Tibial artery (tissue), 4 donors: ENCODE results near the gene B3GALT6.

ENCODE experiments used
- DNase-seq, 2 donors: peaks; one replicate each; pipeline ENCODE4 v3.0.0-alpha.2; 2019
- H3K27ac ChIP-seq, 2 donors: fragments of 200-600 bp; sonication (generic) in 1 of 2; 1 replicate in 1 of 2; 2 replicates in 1 of 2; pipeline ENCODE4 v1.5.1; 2018 to 2019; ENCODE audit warnings: mild to moderate bottlenecking in 1 of 2
- H3K27me3 ChIP-seq, 2 donors: fragments of 200-600 bp; sonication (generic) in 1 of 2; one replicate each; pipeline versions ENCODE4 v1.5.1 to v1.6.0; 2016 to 2019
- H3K36me3 ChIP-seq, 3 donors: fragments of 200-600 bp; sonication (generic) in 2 of 3; one replicate each; pipeline ENCODE4 v1.5.1; 2016 to 2019; ENCODE audit warnings: mild to moderate bottlenecking in 2 of 3
- H3K4me1 ChIP-seq, 4 donors: fragments of 200-600 bp; sonication (generic) in 2 of 4; 1 replicate in 3 of 4; 2 replicates in 1 of 4; pipeline ENCODE4 v1.5.1; 2016 to 2019
- H3K4me3 ChIP-seq, 2 donors: fragments of 200-600 bp; sonication (generic) in 1 of 2; 1 replicate in 1 of 2; 2 replicates in 1 of 2; pipeline ENCODE4 v1.5.1; 2018 to 2019; ENCODE audit warnings: mild to moderate bottlenecking in 2 of 2
- H3K9me3 ChIP-seq, 3 donors: fragments of 200-600 bp; sonication (generic) in 1 of 3; one replicate each; pipeline ENCODE4 v1.5.1; 2016 to 2019
- CTCF ChIP-seq, 2 experiments: fragments of 200-600 bp in 1 of 2; fragments of 450-650 bp in 1 of 2; IDR thresholded peaks; one replicate each; pipeline ENCODE4 v1.5.1; 2017 to 2019; ENCODE audit warnings: antibody characterized with exemption in 2 of 2, mild to moderate bottlenecking in 1 of 2, moderate library complexity in 1 of 2
- intact Hi-C: fragments of 100-400 bp; cut with DNase I; formaldehyde crosslinking; loops from one replicate; pipeline ENCODE4 v1.15.0; 2023; ENCODE audit warnings: low total_unique reads

Gene B3GALT6

GRCh38 chr1:1196431-1197187 is 35.4 kb upstream of the B3GALT6 start:
- Histone ChIP-seq H3K27me3 (peaks cover 0 to 40% of the 10 kb centered on the region in 2 donors), H3K27ac (no peak overlapping the region), H3K36me3 (no peaks in the 10 kb centered on the region), H3K4me3 (no peak overlapping the region), H3K4me1 (peaks cover 0 to 10% (median 9%) of the 10 kb centered on the region in 4 donors), H3K9me3 (peaks cover 0 to 9% (median 0%) of the 10 kb centered on the region in 3 donors)
- no peak for TF ChIP-seq CTCF (IDR thresholded peaks at IDR 0.05)
- intact Hi-C loops = no loop called here
- DNase-seq = no peak

GRCh38 chr1:1197188-1197500 is 34.9 kb upstream of the B3GALT6 start:
- intact Hi-C loops = no loop called here
- Histone ChIP-seq H3K4me3 (no peak overlapping the region), H3K36me3 (no peaks in the 10 kb centered on the region), H3K27ac (no peak overlapping the region), H3K27me3 (peaks cover 0 to 40% of the 10 kb centered on the region in 2 donors), H3K9me3 (peaks cover 0 to 9% (median 0%) of the 10 kb centered on the region in 3 donors), H3K4me1 (peaks cover 0 to 10% (median 9%) of the 10 kb centered on the region in 4 donors)
- DNase-seq = no peak
- TF ChIP-seq CTCF (IDR thresholded peaks at IDR 0.05) = no peak

- Histone ChIP-seq H3K4me1 (peaks cover 0 to 10% (median 9%) of the 10 kb centered on the region in 4 donors), H3K27ac (no peak overlapping the region), H3K9me3 (peaks cover 0 to 9% (median 0%) of the 10 kb centered on the region in 3 donors), H3K4me3 (no peak overlapping the region), H3K27me3 (peaks cover 0 to 44% of the 10 kb centered on the region in 2 donors), H3K36me3 (no peaks in the 10 kb centered on the region)
- no peak for DNase-seq
- TF ChIP-seq CTCF (IDR thresholded peaks at IDR 0.05) = no peak
- intact Hi-C loops = no loop called here
Observed at GRCh38 chr1:1197551-1198422, 34.2 kb upstream of the B3GALT6 start.

- no peaks in the 10 kb centered on the region for H3K36me3 ChIP-seq
- peaks cover 0 to 10% (median 9%) of the 10 kb centered on the region in 4 donors for H3K4me1 ChIP-seq
- peaks cover 0 to 52% of the 10 kb centered on the region in 2 donors for H3K27me3 ChIP-seq
- H3K27ac ChIP-seq = no peak overlapping the region
- DNase-seq = no peak
- no peak overlapping the region for H3K4me3 ChIP-seq
- intact Hi-C loops = no loop called here
- peaks cover 0 to 9% (median 0%) of the 10 kb centered on the region in 3 donors for H3K9me3 ChIP-seq
- no peak for TF ChIP-seq CTCF (IDR thresholded peaks at IDR 0.05)
Observed at GRCh38 chr1:1198423-1199140, 33.5 kb upstream of the B3GALT6 start.

- Histone ChIP-seq H3K9me3 (peaks cover 0 to 9% (median 0%) of the 10 kb centered on the region in 3 donors), H3K27me3 (peaks cover 0 to 60% of the 10 kb centered on the region in 2 donors), H3K4me1 (peaks cover 0 to 10% (median 9%) of the 10 kb centered on the region in 4 donors), H3K36me3 (no peaks in the 10 kb centered on the region), H3K27ac (no peak overlapping the region), H3K4me3 (no peak overlapping the region)
- TF ChIP-seq CTCF (IDR thresholded peaks at IDR 0.05) = no peak
- intact Hi-C loops = no loop called here
- no peak for DNase-seq
Observed at GRCh38 chr1:1199141-1199960, 32.7 kb upstream of the B3GALT6 start.
